Stimulated activated CD8-positive, alpha-beta memory T cell treated with anti-CD3 and anti-CD28 coated beads, Interleukin-7, amount 100 ng/mL, for 24 hours (primary cell): ENCODE measurements around the gene PLCXD1.
"Not testable (repeated sequence)": the region's sequence is repeated elsewhere in the genome, so short reads cannot be mapped to it uniquely, and the experiment has no call there.

Experiments used
- DNase-seq: peaks from one replicate; pipeline ENCODE4 v3.0.0-alpha.2; 2020; ENCODE audit warnings: low read depth

Gene PLCXD1

GRCh38 chrX:351324-351641, 70.1 kb downstream of the PLCXD1 start:
- DNase-seq: not testable (repeated sequence)

- no peak for DNase-seq
Observed at GRCh38 chrX:351736-352135, 70.6 kb downstream of the PLCXD1 start.

- no peak for DNase-seq
Observed at GRCh38 chrX:352181-352580, 71.0 kb downstream of the PLCXD1 start.

- no peak for DNase-seq
Observed at GRCh38 chrX:352582-353314, 71.6 kb downstream of the PLCXD1 start.
